KBM-7 (cell line): ENCODE data around the gene DOCK2.
"Not testable (repeated sequence)": the region's sequence is repeated elsewhere in the genome, so short reads cannot be mapped to it uniquely, and the experiment has no call there.

Experiments
- DNase-seq: peaks from one replicate; pipeline ENCODE4 v3.0.0-alpha.2; 2015
- in situ Hi-C: fragments of 300-500 bp; cut with MboI; formaldehyde crosslinking; loops from 2 replicates; pipeline ENCODE4 v1.14.3; 2020; ENCODE audit warnings: low sequenced_read_pairs, low pct_unique_long_range_greater_than_20kb, mixed read lengths

The DOCK2 gene

GRCh38 chr5:169801781-169802180 lies 164.7 kb downstream of the DOCK2 start:
- in situ Hi-C loops, result no loop called here

GRCh38 chr5:169803077-169803981 lies 166.3 kb downstream of the DOCK2 start:
- peak; percentile 80 for DNase-seq

More at GRCh38 chr5:169801781-169802180, 164.7 kb downstream of the DOCK2 start:
- no peak for DNase-seq

GRCh38 chr5:169804861-169805260 lies 167.8 kb downstream of the DOCK2 start:
- no peak for DNase-seq
- in situ Hi-C loops, result no loop called here

More at GRCh38 chr5:169803077-169803981, 166.3 kb downstream of the DOCK2 start:
- in situ Hi-C loops, result no loop called here

GRCh38 chr5:169805527-169805934 lies 168.5 kb downstream of the DOCK2 start:
- peak; percentile 51 for DNase-seq
- in situ Hi-C loops, result no loop called here

- in situ Hi-C loops, result no loop called here
- DNase-seq, result no peak
Observed at GRCh38 chr5:169805937-169806700, 169.0 kb downstream of the DOCK2 start.

- no peak for DNase-seq
- in situ Hi-C loops, result no loop called here
Observed at GRCh38 chr5:169808118-169808581, 171.1 kb downstream of the DOCK2 start.

GRCh38 chr5:169808880-169809279 lies 171.8 kb downstream of the DOCK2 start:
- DNase-seq, in situ Hi-C loops: not testable (repeated sequence)

GRCh38 chr5:169809281-169809680 lies 172.2 kb downstream of the DOCK2 start:
- no peak for DNase-seq

GRCh38 chr5:169810524-169810923 lies 173.4 kb downstream of the DOCK2 start:
- DNase-seq, result no peak
- in situ Hi-C loops, result no loop called here

More at GRCh38 chr5:169809281-169809680, 172.2 kb downstream of the DOCK2 start:
- in situ Hi-C loops, result no loop called here

- in situ Hi-C loops, result no loop called here
- no peak for DNase-seq
Observed at GRCh38 chr5:169811023-169811422, 173.9 kb downstream of the DOCK2 start.

- no peak for DNase-seq
- in situ Hi-C loops, result no loop called here
Observed at GRCh38 chr5:169811680-169812079, 174.6 kb downstream of the DOCK2 start.

GRCh38 chr5:169812786-169813185 lies 175.7 kb downstream of the DOCK2 start:
- no peak for DNase-seq

GRCh38 chr5:169814045-169814444 lies 177.0 kb downstream of the DOCK2 start:
- DNase-seq, result no peak
- in situ Hi-C loops, result no loop called here

More at GRCh38 chr5:169812786-169813185, 175.7 kb downstream of the DOCK2 start:
- in situ Hi-C loops, result no loop called here

- in situ Hi-C loops, result no loop called here
- DNase-seq, result no peak
Observed at GRCh38 chr5:169814522-169814921, 177.4 kb downstream of the DOCK2 start.

- no peak for DNase-seq
- in situ Hi-C loops, result no loop called here
Observed at GRCh38 chr5:169817031-169817430, 180.0 kb downstream of the DOCK2 start.

- DNase-seq, result no peak
Observed at GRCh38 chr5:169826618-169827017, 189.5 kb downstream of the DOCK2 start.

GRCh38 chr5:169827769-169828168 lies 190.7 kb downstream of the DOCK2 start:
- in situ Hi-C loops, result no loop called here
- DNase-seq, result no peak

More at GRCh38 chr5:169826618-169827017, 189.5 kb downstream of the DOCK2 start:
- in situ Hi-C loops, result no loop called here

- no peak for DNase-seq
- in situ Hi-C loops, result no loop called here
Observed at GRCh38 chr5:169828385-169828784, 191.3 kb downstream of the DOCK2 start.

GRCh38 chr5:169831331-169831730 lies 194.3 kb downstream of the DOCK2 start:
- no peak for DNase-seq
- in situ Hi-C loops, result no loop called here

GRCh38 chr5:169832304-169832703 lies 195.2 kb downstream of the DOCK2 start:
- no peak for DNase-seq
- in situ Hi-C loops, result no loop called here
